ENCODE results near the gene TEX35.

GRCh38 chr1:178491721-178492120 lies 21.2 kb upstream of the TEX35 start:
- TF ChIP-seq CTCF (IDR thresholded peaks at IDR 0.05) (no peak), POLR2A (IDR thresholded peaks at IDR 0.05) (no peak)

Measured in uterus (tissue), 2 donors.